ES-I3 (cell line): Measurements from ENCODE around the gene SCAMP4.
"Not testable (repeated sequence)": the region's sequence is repeated elsewhere in the genome, so short reads cannot be mapped to it uniquely, and the experiment has no call there.

ENCODE experiments used
- H3K36me3 ChIP-seq: 2 replicates; pipeline ENCODE4 v1.6.1; 2013; ENCODE audit warnings: mild to moderate bottlenecking, low read length, control low read depth, moderate library complexity; ENCODE audit not compliant: insufficient read depth
- H3K4me1 ChIP-seq: 2 replicates; pipeline ENCODE4 v1.6.1; 2013; ENCODE audit warnings: mild to moderate bottlenecking, control low read depth, low read length; ENCODE audit not compliant: insufficient read depth
- H3K9ac ChIP-seq: 2 replicates; pipeline ENCODE4 v1.6.1; 2013; ENCODE audit warnings: low read depth, mild to moderate bottlenecking, low read length, moderate library complexity
- H3K9me3 ChIP-seq: 2 replicates; pipeline ENCODE4 v1.6.1; 2013; ENCODE audit warnings: mild to moderate bottlenecking, low read length, moderate library complexity; ENCODE audit not compliant: control insufficient read depth, insufficient read depth

Gene SCAMP4

GRCh38 chr19:1874554-1875185 lies 30.5 kb upstream of the SCAMP4 start:
- H3K4me1 ChIP-seq = no peaks in the 10 kb centered on the region; the same call in 1 of the 2 replicates
- no peaks in the 10 kb centered on the region for H3K9me3 ChIP-seq
- peak overlapping the region; percentile 98 for H3K9ac ChIP-seq
- no peaks in the 10 kb centered on the region for H3K36me3 ChIP-seq

- not testable (repeated sequence) for H3K9me3 ChIP-seq, H3K4me1 ChIP-seq, H3K36me3 ChIP-seq
- H3K9ac ChIP-seq = peak overlapping the region; percentile 98
Measured at GRCh38 chr19:1875265-1875645, 29.9 kb upstream of the SCAMP4 start.

GRCh38 chr19:1875646-1876495 lies 29.3 kb upstream of the SCAMP4 start:
- Histone ChIP-seq H3K4me1 (no peaks in the 10 kb centered on the region; the same call in 1 of the 2 replicates), H3K9me3 (no peaks in the 10 kb centered on the region), H3K36me3 (no peaks in the 10 kb centered on the region), H3K9ac (peak overlapping the region; percentile 98)

GRCh38 chr19:1876496-1877279 lies 28.5 kb upstream of the SCAMP4 start:
- H3K4me1 ChIP-seq, H3K36me3 ChIP-seq, H3K9me3 ChIP-seq: not testable (repeated sequence)
- peak overlapping the region; percentile 98 for H3K9ac ChIP-seq

GRCh38 chr19:1877280-1877660 lies 27.9 kb upstream of the SCAMP4 start:
- H3K36me3 ChIP-seq, H3K9me3 ChIP-seq, H3K9ac ChIP-seq, H3K4me1 ChIP-seq: not testable (repeated sequence)

GRCh38 chr19:1878583-1878982 lies 26.6 kb upstream of the SCAMP4 start:
- H3K4me1 ChIP-seq, H3K9ac ChIP-seq, H3K9me3 ChIP-seq, H3K36me3 ChIP-seq: not testable (repeated sequence)

GRCh38 chr19:1879982-1880381 lies 25.2 kb upstream of the SCAMP4 start:
- H3K36me3 ChIP-seq, H3K9ac ChIP-seq, H3K9me3 ChIP-seq: not testable (repeated sequence)
- peaks cover 14% of the 10 kb centered on the region for H3K4me1 ChIP-seq

- Histone ChIP-seq H3K9me3 (no peaks in the 10 kb centered on the region), H3K36me3 (no peaks in the 10 kb centered on the region), H3K4me1 (peaks cover 14% of the 10 kb centered on the region), H3K9ac (no peak overlapping the region)
Measured at GRCh38 chr19:1880611-1881392, 24.4 kb upstream of the SCAMP4 start.

GRCh38 chr19:1881393-1882088 lies 23.7 kb upstream of the SCAMP4 start:
- not testable (repeated sequence) for H3K36me3 ChIP-seq, H3K9me3 ChIP-seq, H3K9ac ChIP-seq
- peaks cover 14% of the 10 kb centered on the region for H3K4me1 ChIP-seq

- Histone ChIP-seq H3K9me3 (no peaks in the 10 kb centered on the region), H3K4me1 (peaks cover 17% of the 10 kb centered on the region), H3K36me3 (no peaks in the 10 kb centered on the region), H3K9ac (no peak overlapping the region)
Measured at GRCh38 chr19:1882089-1882785, 23.0 kb upstream of the SCAMP4 start.

- Histone ChIP-seq H3K36me3 (no peaks in the 10 kb centered on the region), H3K9me3 (no peaks in the 10 kb centered on the region), H3K4me1 (peaks cover 20% of the 10 kb centered on the region), H3K9ac (no peak overlapping the region)
Measured at GRCh38 chr19:1882786-1883692, 22.2 kb upstream of the SCAMP4 start.

- Histone ChIP-seq H3K36me3 (no peaks in the 10 kb centered on the region), H3K4me1 (peaks cover 20% of the 10 kb centered on the region), H3K9me3 (no peaks in the 10 kb centered on the region), H3K9ac (peak overlapping the region; percentile 82; the same call in 1 of the 2 replicates)
Measured at GRCh38 chr19:1883784-1884183, 21.4 kb upstream of the SCAMP4 start.
